GM19328 (cell line): ENCODE data around the gene CCDC73.
"Not testable (repeated sequence)": the region's sequence is repeated elsewhere in the genome, so short reads cannot be mapped to it uniquely, and the experiment has no call there.

ENCODE experiments used
- ATAC-seq: cut with Tn5 transposase; IDR thresholded peaks from one replicate; pipeline ENCODE4 v1.9.1; 2021; ENCODE audit warnings: mild to moderate bottlenecking, moderate library complexity; ENCODE audit not compliant: unreplicated experiment

The CCDC73 gene

DNA sequence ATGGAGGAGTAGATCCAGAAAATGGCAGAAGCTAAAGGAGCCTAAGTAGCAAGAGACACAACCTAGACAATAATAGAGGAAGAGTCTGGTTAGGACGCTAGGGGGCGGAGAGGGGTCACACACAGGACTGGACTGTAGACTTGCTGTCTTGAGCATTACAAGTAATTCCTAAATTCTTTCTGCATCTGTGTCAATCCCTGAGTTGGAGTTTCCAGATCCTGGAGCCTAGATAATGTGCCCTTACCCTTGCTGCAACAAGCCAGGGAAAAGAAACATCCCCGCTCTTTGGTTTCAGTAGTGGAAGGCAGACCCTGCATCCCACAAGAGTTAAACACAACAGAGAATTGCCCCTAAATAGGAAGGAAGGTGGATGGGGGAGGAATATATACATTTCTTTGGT is 14.9 kb upstream of the CCDC73 start:
- ATAC-seq, result peak; percentile 94

DNA sequence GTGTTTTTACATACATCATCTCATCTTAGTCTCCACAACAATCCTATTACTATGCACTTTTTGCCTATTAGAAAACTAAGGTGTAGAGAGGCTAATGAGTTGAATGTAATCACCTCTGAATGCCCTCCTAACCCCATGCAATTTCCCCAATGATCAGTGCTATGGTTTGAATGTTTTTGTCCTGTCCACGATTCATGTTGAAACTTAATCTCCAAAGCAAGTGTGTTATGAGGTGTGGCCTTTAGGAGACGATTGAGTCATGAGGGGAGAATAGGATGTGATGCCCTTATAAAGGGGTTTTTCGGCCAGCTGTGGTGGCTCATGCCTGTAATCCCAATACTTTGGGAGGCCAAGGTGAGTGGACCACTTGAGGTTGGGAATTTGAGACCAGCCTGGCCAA is 2.0 kb upstream of the CCDC73 start:
- ATAC-seq, result no peak

DNA sequence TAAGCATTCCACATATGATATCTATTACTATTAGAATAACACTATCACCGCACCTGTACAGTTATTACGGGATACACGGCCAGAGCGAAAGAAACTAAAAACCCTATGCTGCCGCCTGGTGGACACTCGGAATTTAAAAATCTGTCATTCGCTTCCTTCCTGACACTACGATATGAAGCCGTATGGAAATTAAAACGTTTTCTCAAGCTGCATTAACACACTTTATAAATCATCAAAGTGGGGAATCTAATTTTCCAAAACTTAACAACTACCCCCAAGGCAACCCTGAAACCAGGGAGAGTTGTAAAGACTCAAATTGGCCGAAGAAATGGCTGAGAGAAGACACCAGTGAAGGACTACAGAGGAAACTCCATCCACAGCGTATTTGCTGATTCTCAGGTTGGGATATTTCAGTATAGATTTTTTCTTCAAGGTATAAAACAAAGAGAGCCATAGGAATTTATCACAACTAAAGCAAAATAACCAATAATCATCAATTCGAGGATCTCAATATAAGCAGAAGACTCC is 1.4 kb downstream of the CCDC73 start:
- ATAC-seq, result no peak

DNA sequence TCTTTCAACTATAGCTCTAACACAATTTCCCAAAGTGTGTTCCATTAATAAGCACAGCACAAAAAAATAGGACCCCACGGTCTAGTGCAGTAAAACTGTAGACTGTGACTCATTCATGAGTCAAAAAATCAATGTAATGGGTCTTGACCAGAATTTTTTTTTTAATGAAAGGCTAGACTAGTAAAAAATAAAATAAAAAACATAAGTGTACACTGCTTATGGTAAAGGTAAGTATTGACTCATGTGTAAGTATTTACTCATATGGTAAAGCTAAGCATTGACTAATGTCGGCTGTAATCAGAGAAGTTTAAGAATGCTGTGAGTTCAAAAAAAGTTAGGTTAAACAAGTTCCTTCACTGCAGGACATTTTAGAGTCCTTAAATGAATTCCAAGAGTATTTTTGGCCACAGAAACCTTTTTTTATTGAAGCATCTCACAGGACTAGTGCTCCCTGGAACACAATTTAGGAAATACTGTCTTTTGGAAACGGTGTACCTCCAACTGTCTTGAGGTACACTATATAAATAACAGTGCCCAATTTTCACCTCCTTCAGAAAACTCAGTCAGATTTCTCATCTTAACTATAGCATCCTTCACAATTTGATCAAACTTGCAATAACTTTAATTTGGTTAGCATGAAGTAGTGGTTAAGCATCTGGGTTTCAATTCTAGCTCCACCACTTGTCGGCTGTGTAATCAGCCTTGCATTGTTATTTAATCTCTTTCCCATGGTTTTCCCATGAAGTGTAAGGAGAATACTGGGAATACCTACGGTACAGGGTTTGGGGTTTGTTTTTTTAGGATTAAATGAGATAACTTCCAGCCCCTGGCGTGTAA is 2.1 kb downstream of the CCDC73 start:
- ATAC-seq, result no peak

DNA sequence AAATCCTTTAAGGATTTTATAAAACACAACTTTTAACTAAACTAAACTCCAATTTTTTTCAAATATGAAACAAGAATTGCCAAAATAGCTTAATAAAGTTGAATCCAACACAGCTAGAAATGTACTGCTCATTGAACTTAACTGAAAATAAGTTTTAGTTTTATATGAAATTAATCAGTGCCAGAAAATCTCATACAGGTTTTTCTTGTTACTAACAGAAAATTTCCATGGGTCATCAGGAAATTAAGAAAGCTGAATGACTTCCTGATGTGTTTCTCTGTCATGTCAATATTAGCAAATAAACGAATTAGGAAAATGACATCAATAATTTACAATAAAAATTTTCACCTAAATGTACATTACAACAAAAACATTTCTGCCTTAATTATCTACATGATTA is 3.5 kb downstream of the CCDC73 start:
- ATAC-seq, result no peak

DNA sequence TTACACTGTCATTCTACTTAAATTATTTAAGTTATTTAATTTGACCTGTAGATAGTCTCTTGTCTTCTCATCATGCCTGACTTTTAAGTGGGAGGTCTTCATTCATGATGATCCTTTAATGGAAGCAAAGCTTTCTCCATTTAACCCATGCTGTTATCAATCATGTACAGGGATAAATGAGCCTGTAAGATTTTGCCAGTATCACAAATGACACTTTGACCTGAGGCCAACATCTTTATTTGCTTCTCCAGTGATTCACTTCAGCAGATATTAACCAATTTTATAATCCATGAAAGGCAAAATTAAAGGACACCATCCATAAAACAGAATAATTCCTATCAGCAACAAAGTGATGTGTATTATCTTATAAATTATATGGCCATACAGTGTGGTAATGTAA is 7.7 kb downstream of the CCDC73 start:
- ATAC-seq, result no peak

DNA sequence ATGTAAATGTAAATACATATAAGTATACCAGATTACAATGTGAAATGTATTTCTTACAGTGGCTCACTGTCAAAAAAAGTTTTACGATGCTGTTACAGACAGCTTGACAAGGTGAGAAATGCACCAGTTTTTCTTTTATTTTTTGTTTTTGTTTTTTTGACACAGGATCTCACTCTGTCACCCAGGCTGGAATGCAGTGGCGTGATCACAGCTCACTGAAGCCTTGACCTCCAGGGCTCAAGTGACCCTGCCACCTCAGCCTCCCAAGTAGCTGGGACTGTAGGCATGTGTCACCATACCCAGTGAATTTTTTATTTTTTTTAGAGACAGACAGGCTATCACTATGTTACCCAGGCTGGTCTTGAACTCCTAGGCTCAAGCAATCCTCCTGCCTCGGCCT is 9.2 kb downstream of the CCDC73 start:
- ATAC-seq, result no peak

DNA sequence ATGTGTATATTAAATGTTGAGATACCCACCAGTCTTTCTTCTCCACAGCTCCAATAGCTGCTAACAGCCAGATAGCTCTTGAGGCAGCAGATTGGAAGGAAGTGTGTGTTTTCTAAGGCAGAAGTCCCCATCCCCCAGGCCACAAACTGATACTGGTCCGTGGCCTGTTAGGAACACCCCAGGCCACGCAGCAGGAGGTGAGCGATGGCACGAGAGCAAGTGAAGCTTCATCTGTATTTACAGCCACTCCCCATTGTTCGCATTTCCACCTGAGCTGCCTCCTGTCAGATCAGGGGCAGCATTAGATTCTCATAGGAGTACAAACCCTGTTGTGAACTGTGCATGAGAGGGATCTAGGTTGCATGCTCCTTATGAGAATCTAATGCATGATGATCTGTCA is 12.7 kb downstream of the CCDC73 start:
- no peak for ATAC-seq

DNA sequence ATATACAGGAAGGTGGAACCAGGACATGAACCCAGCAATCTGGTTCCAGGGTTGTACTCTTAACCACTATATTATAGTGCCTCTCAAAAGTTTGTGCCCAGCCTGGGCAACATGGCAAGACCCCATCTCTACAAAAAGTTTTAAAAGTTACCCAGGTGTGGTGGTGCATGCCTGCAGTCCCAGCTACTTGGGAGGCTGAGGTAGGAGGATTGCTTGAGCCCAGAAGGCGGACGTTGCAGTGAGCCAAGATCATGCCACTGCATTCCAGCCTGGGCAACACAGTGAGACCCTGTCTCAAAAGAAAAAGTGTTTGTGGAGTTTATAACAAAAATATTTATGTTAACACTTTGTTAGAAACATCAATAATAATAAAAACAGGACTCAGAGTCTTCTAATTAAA is 13.6 kb downstream of the CCDC73 start:
- ATAC-seq, result not testable (repeated sequence)

DNA sequence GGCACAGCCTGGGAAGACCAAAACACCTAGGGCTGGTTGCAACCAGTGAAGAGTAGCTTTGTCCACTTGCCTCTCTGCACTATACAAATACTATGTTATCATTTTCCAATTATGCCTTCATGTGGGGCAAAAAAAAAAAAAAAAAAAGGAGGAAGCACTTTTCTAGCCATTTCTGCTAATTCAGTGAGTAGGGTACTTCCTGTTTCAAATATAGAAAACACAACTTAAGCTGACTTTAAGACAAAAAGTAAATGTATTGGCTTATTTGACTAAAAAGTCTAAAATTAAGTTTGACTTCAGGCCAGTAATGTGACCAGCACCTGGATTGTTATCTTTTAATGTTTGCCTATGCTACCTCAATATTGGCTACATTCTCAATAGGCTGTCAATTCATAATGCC is 15.3 kb downstream of the CCDC73 start:
- no peak for ATAC-seq

DNA sequence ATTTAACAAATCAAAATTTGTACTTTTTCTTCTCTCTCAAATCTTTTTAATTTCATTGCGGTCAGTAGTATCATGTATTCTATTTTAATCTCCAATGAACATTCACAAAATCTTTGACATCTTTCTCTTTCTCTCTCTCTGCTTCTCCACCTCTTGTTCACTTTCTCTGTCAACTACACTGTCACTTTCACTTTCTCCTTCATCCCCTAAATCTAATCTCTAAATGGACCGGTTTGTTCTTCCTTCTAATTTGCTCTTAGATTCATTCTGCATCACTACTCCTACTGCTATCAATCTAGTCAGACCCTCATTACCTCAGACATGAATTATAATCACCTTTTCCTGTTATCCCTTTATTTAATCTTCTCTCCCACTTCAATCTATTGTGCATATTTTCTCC is 18.6 kb downstream of the CCDC73 start:
- ATAC-seq, result no peak

DNA sequence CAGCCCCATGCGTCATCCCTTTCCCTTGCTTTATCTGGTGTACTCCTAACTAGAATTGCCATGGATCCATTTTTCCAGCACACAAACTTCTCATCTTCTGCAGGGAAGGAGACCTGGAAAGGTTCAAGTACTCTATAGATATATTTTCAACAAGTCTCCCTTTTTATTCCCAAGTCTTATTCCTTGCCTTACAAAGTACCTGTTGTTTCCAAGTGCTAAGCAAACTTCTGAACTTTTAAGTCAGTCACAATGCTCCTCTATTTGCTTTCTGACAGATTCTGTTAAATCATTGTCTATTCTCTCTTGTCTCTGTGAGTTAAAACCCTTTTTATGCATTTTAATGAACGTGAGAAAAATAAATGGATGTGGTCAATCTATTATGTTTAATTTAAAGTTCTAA is 20.4 kb downstream of the CCDC73 start:
- no peak for ATAC-seq

DNA sequence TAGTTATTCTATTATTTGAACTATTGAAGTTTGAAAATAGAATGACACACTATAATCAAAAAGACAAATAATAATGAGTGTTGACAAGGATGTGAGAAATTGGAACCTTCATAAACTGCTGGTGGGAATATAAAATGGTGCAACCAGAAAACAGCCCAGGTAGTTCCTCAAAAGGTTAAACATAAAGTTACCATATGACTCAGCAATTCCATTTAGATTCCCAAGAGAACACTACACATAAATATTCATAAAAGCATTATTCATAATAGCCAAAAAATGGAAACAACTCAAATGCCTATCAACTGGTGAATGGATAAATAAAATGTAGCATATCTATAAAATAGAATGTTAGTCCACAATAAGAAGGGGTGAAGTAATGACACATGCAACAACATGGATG is 21.7 kb downstream of the CCDC73 start:
- no peak for ATAC-seq

DNA sequence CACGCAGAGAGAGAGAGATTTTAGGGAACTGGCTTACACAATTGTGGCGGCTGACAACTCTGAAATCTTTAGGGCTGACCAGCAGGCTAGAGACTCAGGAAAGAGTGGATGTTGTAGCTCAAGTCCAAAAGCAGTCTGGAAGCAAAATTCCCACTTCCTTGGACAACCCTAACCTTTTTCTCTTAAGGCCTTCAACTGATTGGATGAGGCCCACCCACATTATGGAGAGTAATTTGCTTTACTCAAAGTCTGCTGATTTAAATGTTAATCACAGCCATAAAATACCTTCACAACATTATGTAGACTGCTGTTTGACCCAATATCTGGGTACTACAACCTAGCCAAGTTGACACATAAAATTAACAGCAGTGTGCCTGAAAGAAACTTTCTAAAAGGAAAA is 32.7 kb downstream of the CCDC73 start:
- not testable (repeated sequence) for ATAC-seq

DNA sequence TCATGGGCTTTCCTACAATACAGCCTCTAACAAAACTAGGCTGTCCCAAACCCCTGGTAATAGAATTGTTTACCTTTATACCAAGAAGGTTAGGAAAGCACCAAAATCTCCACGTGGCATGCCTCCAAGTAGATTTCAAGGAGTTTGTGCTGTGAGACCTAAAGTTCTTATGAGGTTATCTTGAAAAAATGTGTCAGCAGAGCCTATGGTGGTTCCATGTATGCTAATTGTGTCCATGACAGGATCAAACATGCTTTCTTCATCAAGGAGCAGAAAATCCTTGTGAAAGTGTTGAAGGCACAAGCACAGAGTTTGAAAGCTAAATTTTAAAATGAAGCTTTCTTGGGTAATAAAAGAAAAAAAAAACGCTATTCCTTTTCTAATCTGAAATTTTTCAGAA is 36.2 kb downstream of the CCDC73 start:
- ATAC-seq, result no peak

DNA sequence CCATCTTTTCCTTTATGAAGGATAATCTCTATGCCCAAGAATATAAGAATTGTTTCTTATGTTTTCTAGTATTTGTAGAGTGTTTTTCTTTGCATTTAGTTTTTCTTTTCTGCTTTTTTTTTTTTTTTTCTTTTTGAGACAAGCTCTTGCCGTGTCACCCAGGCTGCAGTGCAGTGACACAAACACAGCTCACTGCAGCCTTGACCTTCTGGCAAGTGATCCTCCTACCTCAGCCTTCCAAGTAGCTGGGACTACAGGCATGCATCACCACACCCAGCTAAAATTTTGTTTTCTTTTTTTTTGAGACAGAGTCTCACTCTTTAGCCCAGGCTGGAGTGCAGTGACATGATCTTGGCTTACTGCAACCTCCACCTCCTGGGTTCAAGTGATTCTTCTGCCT is 41.3 kb downstream of the CCDC73 start:
- not testable (repeated sequence) for ATAC-seq

DNA sequence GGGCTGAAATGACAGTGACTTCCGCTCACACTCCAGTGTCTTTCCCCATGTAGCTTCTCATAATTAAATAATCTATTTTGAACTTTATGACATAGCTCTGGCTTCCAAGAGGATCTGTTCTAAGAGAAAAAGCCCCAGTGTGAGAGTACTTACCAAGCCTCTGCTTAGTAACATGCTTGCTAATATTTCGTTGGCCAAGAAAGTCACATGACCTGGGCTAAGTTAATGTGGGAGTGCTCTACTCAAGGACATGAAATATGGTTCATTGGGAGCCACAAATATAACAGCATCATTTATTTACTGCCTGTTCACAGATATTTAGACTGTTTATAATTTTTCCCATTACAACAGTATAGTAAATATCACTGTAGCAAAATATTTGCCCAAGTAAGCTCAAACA is 42.5 kb downstream of the CCDC73 start:
- no peak for ATAC-seq

DNA sequence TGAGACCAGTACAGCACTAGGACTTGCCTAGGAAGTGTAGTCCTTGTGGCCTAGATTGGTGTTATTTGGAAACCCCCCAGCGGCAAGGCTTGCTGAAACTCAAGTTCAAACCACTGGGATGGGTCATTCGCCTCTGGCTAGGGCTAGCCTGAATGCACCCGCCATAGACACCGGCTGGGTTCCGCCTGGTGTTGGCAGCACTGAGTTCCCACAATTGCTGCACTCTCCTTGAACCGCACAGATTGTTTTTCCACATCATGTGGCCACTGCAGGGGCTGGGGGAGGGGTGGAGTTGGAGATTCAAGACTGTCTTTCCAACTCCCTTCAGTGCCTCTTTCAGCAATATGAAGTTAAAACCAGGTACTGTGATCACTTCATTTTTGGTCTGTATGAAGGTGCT is 43.1 kb downstream of the CCDC73 start:
- no peak for ATAC-seq

DNA sequence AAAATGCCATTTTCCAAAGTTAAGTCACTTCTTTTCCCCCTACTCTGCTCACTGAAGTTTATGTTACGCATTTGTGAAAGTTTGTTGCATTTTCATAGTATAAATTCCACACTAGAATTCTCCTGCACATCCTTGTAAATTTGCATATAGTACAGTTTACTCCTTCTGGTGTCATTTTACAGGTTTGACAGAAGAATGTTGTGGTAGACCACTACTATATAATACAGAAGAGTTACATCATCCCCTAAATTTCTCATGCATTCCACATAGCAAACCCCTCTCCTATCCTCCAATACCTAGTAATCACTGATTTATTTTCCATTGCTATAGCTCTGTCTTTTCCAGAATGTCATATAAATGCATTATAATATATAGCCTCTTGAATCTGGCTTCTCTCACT is 64.5 kb downstream of the CCDC73 start:
- ATAC-seq, result no peak

DNA sequence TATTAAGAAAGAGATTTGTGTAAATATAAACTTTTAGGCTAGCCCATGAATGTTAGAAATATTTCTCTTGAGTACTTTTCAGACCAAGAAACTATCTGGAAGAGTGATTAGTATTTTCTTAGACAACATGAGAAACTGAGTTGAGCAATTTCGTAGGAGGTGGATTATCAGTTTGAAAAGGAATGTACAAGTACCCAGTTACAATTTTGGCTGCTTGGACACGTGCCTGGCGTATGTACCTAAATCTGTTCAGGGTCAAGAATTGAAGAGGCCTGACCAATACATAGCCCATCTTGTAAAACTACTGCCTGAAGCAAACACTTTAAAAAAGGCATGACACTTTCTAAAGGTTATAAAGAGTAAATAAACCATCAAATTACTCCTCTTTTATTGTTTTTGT is 71.1 kb downstream of the CCDC73 start:
- no peak for ATAC-seq

DNA sequence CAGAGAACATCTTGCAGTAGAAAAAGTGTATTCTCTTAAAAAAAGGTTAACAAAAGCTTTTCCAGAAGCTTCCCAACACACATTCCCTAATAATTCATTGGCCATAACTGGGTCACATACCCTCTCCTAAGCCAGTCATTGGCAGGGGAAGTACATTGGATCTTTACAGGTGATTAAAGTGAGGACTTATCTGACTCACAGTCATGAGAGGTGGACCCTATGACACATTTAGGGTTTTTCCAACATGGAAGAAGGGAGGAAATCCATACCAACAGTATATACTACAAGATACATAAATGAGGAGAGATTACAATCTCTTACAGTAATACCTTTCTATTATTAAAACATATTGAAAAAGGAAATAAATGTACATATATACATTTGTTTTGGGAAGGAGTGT is 72.2 kb downstream of the CCDC73 start:
- ATAC-seq, result no peak

DNA sequence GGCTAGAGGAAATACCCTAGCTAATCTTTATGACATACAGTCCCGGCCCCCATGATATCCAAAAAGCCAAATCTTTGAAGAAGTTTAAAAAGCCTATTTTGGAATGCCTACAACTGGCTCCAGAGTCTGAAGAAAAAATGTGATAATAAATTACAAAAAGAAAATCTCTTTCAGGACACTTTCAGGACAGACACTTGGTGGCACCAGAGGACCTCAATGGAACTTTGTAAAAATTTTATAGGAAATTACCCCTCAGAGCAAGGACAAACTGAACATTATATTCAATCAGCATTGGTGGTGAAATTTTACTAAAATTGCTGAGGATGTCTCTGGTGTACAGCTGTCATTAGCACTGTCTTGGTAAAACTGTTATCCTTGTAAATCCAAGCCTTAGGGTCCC is 81.0 kb downstream of the CCDC73 start:
- no peak for ATAC-seq

DNA sequence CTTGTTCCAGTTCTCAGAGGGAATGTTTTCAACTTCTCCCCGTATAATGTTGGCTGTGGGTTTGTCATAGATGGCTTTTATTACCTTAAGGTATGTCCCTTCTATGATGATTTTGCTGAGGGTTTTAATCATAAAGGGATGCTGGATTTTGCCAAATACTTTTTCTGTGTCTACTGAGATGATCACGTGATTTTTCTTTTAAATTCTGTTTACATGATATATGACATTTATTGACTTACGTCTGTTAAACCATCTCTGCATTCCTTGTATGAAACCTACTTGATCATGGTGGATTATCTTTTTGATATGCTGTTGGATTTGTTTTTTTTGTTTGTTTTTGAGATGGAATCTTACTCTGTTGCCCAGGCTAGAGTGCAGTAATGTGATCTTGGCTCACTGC is 85.5 kb downstream of the CCDC73 start:
- not testable (repeated sequence) for ATAC-seq
